HG02642 (cell line): ENCODE data around the gene FLT1.

Experiments used
- ATAC-seq: cut with Tn5 transposase; IDR thresholded peaks from one replicate; pipeline ENCODE4 v1.9.1; 2021; ENCODE audit warnings: mild to moderate bottlenecking; ENCODE audit not compliant: unreplicated experiment, poor library complexity

Gene FLT1

GRCh38 chr13:28468023-28468915, 26.7 kb downstream of the FLT1 start:
- ATAC-seq: peak; percentile 46

- ATAC-seq: no peak
Measured at GRCh38 chr13:28467034-28467433, 27.9 kb downstream of the FLT1 start.

GRCh38 chr13:28466151-28466550, 28.8 kb downstream of the FLT1 start:
- no peak for ATAC-seq

GRCh38 chr13:28464861-28465460, 30.0 kb downstream of the FLT1 start:
- no peak for ATAC-seq

- ATAC-seq: no peak
Measured at GRCh38 chr13:28463481-28463880, 31.4 kb downstream of the FLT1 start.

- no peak for ATAC-seq
Measured at GRCh38 chr13:28459911-28460310, 35.0 kb downstream of the FLT1 start.

- ATAC-seq: no peak
Measured at GRCh38 chr13:28458608-28459007, 36.3 kb downstream of the FLT1 start.

GRCh38 chr13:28458051-28458450, 36.9 kb downstream of the FLT1 start:
- no peak for ATAC-seq

- no peak for ATAC-seq
Measured at GRCh38 chr13:28457521-28457920, 37.4 kb downstream of the FLT1 start.

GRCh38 chr13:28455580-28456194, 39.2 kb downstream of the FLT1 start:
- no peak for ATAC-seq

GRCh38 chr13:28452755-28453154, 42.2 kb downstream of the FLT1 start:
- no peak for ATAC-seq

GRCh38 chr13:28451482-28452217, 43.3 kb downstream of the FLT1 start:
- no peak for ATAC-seq

- ATAC-seq: peak; percentile 48
Measured at GRCh38 chr13:28449826-28450773, 44.8 kb downstream of the FLT1 start.

GRCh38 chr13:28448651-28449358, 46.1 kb downstream of the FLT1 start:
- no peak for ATAC-seq

GRCh38 chr13:28447989-28448388, 46.9 kb downstream of the FLT1 start:
- ATAC-seq: no peak

- ATAC-seq: no peak
Measured at GRCh38 chr13:28447206-28447605, 47.7 kb downstream of the FLT1 start.

GRCh38 chr13:28442839-28443238, 52.1 kb downstream of the FLT1 start:
- no peak for ATAC-seq

GRCh38 chr13:28441529-28441928, 53.4 kb downstream of the FLT1 start:
- ATAC-seq: no peak
